ENCODE results near the gene MEIKIN. TPM values are rescaled to one million over a fixed set of nuclear protein-coding genes. Genes with fewer than 3 reads are reported as not detected.
"Not testable (repeated sequence)": the region's sequence is repeated elsewhere in the genome, so short reads cannot be mapped to it uniquely, and the experiment has no call there.

Gene MEIKIN
- total RNA-seq, 4 donors from 2014 or later, result not detected

GRCh38 chr5:131786900-131787692, 158.4 kb downstream of the MEIKIN start:
- Histone ChIP-seq H3K36me3 (no peaks in the 10 kb centered on the region), H3K4me1 (peaks cover 0 to 53% (median 3%) of the 10 kb centered on the region in 4 donors), H3K9me3 (no peaks in the 10 kb centered on the region), H3K27me3 (no peaks in the 10 kb centered on the region), H3K27ac (no peak overlapping the region), H3K4me3 (no peak overlapping the region)
- DNase-seq (ENCODE audit: low spot score in 2 of 2), result no peak
- no peak for TF ChIP-seq POLR2A (IDR thresholded peaks at IDR 0.05)
- no peak for TF ChIP-seq EP300 (IDR thresholded peaks at IDR 0.05)
- TF ChIP-seq CTCF (IDR thresholded peaks at IDR 0.05), result no peak
- 83 to 89% methylated on average over 4 of the region's 4 CpGs for WGBS, 2 donors

- Histone ChIP-seq H3K36me3 (no peaks in the 10 kb centered on the region), H3K4me3 (no peak overlapping the region), H3K9me3 (no peaks in the 10 kb centered on the region), H3K27ac (no peak overlapping the region), H3K4me1 (peaks cover 0 to 48% (median 3%) of the 10 kb centered on the region in 4 donors), H3K27me3 (no peaks in the 10 kb centered on the region)
- 73 to 75% methylated on average over 1 of the region's 1 CpG for WGBS, 2 donors
- DNase-seq (ENCODE audit: low spot score in 2 of 2), result no peak
- TF ChIP-seq POLR2A (IDR thresholded peaks at IDR 0.05) (no peak), CTCF (IDR thresholded peaks at IDR 0.05) (no peak), EP300 (IDR thresholded peaks at IDR 0.05) (no peak)
Observed at GRCh38 chr5:131786036-131786435, 159.4 kb downstream of the MEIKIN start.

GRCh38 chr5:131783874-131784273, 161.6 kb downstream of the MEIKIN start:
- Histone ChIP-seq H3K27me3 (no peaks in the 10 kb centered on the region), H3K4me3 (no peak overlapping the region), H3K4me1 (peaks cover 0 to 47% (median 3%) of the 10 kb centered on the region in 4 donors), H3K9me3 (no peaks in the 10 kb centered on the region), H3K27ac (no peak overlapping the region), H3K36me3 (no peaks in the 10 kb centered on the region)
- TF ChIP-seq CTCF (IDR thresholded peaks at IDR 0.05), result no peak
- TF ChIP-seq POLR2A (IDR thresholded peaks at IDR 0.05), result no peak
- TF ChIP-seq EP300 (IDR thresholded peaks at IDR 0.05), result no peak
- no peak for DNase-seq (ENCODE audit: low spot score in 2 of 2)
- WGBS, 2 donors, result 93 to 97% methylated on average over 1 of the region's 1 CpG

GRCh38 chr5:131783357-131783756, 162.1 kb downstream of the MEIKIN start:
- no peak for TF ChIP-seq POLR2A (IDR thresholded peaks at IDR 0.05)
- no peak for TF ChIP-seq EP300 (IDR thresholded peaks at IDR 0.05)
- no peak for TF ChIP-seq CTCF (IDR thresholded peaks at IDR 0.05)
- H3K4me3 ChIP-seq, result no peak overlapping the region
- H3K27me3 ChIP-seq, result no peaks in the 10 kb centered on the region
- H3K36me3 ChIP-seq, result no peaks in the 10 kb centered on the region
- DNase-seq (ENCODE audit: low spot score in 2 of 2), result no peak
- peaks cover 0 to 46% (median 3%) of the 10 kb centered on the region in 4 donors for H3K4me1 ChIP-seq
- H3K9me3 ChIP-seq, result no peaks in the 10 kb centered on the region
- WGBS, 2 donors, result 41 to 50% methylated on average over 1 of the region's 1 CpG
- no peak overlapping the region for H3K27ac ChIP-seq

GRCh38 chr5:131782717-131783116, 162.7 kb downstream of the MEIKIN start:
- DNase-seq (ENCODE audit: low spot score in 2 of 2), result no peak
- Histone ChIP-seq H3K4me3 (no peak overlapping the region), H3K27me3 (no peaks in the 10 kb centered on the region), H3K9me3 (no peaks in the 10 kb centered on the region), H3K36me3 (no peaks in the 10 kb centered on the region), H3K4me1 (peaks cover 0 to 42% (median 3%) of the 10 kb centered on the region in 4 donors), H3K27ac (no peak overlapping the region)
- WGBS, 2 donors, result 97 to 98% methylated on average over 11 of the region's 11 CpGs
- no peak for TF ChIP-seq CTCF (IDR thresholded peaks at IDR 0.05)
- no peak for TF ChIP-seq POLR2A (IDR thresholded peaks at IDR 0.05)
- TF ChIP-seq EP300 (IDR thresholded peaks at IDR 0.05), result no peak

GRCh38 chr5:131778141-131778540, 167.3 kb downstream of the MEIKIN start:
- H3K27me3 ChIP-seq; H3K4me3 ChIP-seq; H3K27ac ChIP-seq; H3K36me3 ChIP-seq; DNase-seq (ENCODE audit: low spot score in 2 of 2); H3K9me3 ChIP-seq: not testable (repeated sequence)
- WGBS, 2 donors, result 0 to 67% methylated on average over 1 of the region's 1 CpG
- H3K4me1 ChIP-seq, result peaks cover 0 to 60% (median 0%) of the 10 kb centered on the region in 4 donors

All from tibial nerve (tissue), 4 donors.